ENCODE results near the gene DLGAP4. TPM values are rescaled to one million over a fixed set of nuclear protein-coding genes. Genes with fewer than 3 reads are reported as not detected.

DLGAP4 gene
- total and polyA plus RNA-seq, 2 of the 13 experiments (the other 11 are each of a cell fraction or from before 2014, with no cell fraction given), result 15.2 to 26.7 TPM

DNA sequence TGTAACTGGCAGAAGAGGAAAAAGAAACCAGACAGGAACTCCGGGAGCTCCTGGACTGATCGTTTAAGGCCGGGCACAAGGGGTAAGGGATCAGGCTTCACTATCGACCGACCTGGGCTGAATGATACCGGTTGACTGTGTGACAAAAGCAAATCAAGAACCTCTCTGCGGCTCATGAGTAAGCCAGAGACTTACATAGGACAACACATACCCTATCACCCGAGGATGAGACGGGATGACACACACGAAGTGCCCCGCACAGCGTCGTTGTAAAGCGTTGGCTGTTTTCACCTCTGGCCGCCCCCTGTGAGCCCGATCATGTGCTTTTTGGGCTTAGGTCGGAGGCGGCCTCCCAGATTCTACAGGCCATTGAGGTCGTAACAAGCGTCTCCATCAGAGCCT is 266.6 kb downstream of the DLGAP4 start (continued):
- TF ChIP-seq ZBTB39 (CRISPR knock-in tag; IDR thresholded peaks at IDR 0.05), result peak; percentile 82; the same call in 1 of the 2 replicates
- TF ChIP-seq FOXC1 (CRISPR knock-in tag; IDR thresholded peaks at IDR 0.05; ENCODE audit: borderline replicate concordance), result peak; percentile 95; the same call in 1 of the 2 replicates
- no peak for TF ChIP-seq TCF12 (IDR thresholded peaks at IDR 0.05)
- no peak for TF ChIP-seq TCF12 (CRISPR knock-in tag; IDR thresholded peaks at IDR 0.05)
- no peak for TF ChIP-seq IKZF1 (IDR thresholded peaks at IDR 0.05)
- no peak for TF ChIP-seq ZNF850 (CRISPR knock-in tag; conservative IDR thresholded peaks at IDR 0.05)
- TF ChIP-seq CAMTA2 (CRISPR knock-in tag; IDR thresholded peaks at IDR 0.05; ENCODE audit: borderline replicate concordance), result no peak
- TF ChIP-seq, protein P1, sequence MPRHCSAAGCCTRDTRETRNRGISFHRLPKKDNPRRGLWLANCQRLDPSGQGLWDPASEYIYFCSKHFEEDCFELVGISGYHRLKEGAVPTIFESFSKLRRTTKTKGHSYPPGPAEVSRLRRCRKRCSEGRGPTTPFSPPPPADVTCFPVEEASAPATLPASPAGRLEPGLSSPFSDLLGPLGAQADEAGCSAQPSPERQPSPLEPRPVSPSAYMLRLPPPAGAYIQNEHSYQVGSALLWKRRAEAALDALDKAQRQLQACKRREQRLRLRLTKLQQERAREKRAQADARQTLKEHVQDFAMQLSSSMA (CRISPR knock-in tag; IDR thresholded peaks at IDR 0.05), result peak; percentile 84
- TF ChIP-seq NCOA5 (CRISPR knock-in tag; IDR thresholded peaks at IDR 0.05), result no peak
- TF ChIP-seq CHD2 (IDR thresholded peaks at IDR 0.05; ENCODE audit: low read depth, low read length), result no peak
- no peak for TF ChIP-seq NFIB (CRISPR knock-in tag; IDR thresholded peaks at IDR 0.05; ENCODE audit: borderline replicate concordance)
- no peak for TF ChIP-seq MIER2 (CRISPR knock-in tag; IDR thresholded peaks at IDR 0.05)
- TF ChIP-seq, protein P2, sequence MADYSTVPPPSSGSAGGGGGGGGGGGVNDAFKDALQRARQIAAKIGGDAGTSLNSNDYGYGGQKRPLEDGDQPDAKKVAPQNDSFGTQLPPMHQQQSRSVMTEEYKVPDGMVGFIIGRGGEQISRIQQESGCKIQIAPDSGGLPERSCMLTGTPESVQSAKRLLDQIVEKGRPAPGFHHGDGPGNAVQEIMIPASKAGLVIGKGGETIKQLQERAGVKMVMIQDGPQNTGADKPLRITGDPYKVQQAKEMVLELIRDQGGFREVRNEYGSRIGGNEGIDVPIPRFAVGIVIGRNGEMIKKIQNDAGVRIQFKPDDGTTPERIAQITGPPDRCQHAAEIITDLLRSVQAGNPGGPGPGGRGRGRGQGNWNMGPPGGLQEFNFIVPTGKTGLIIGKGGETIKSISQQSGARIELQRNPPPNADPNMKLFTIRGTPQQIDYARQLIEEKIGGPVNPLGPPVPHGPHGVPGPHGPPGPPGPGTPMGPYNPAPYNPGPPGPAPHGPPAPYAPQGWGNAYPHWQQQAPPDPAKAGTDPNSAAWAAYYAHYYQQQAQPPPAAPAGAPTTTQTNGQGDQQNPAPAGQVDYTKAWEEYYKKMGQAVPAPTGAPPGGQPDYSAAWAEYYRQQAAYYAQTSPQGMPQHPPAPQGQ (CRISPR knock-in tag; IDR thresholded peaks at IDR 0.05; ENCODE audit: borderline replicate concordance), result no peak; the same call in 1 of the 2 replicates
- no peak for TF ChIP-seq ZSCAN25 (CRISPR knock-in tag; IDR thresholded peaks at IDR 0.05)
- no peak for TF ChIP-seq PHF8 (CRISPR knock-in tag; IDR thresholded peaks at IDR 0.05)
- TF ChIP-seq EZH2 (conservative IDR thresholded peaks at IDR 0.05; ENCODE audit: low read depth, low read length), result no peak
- TF ChIP-seq CENPBD1 (CRISPR knock-in tag; IDR thresholded peaks at IDR 0.05; ENCODE audit: borderline replicate concordance, low read depth), result no peak
- peak; percentile 33 for TF ChIP-seq PITX1 (CRISPR knock-in tag; IDR thresholded peaks at IDR 0.05)
- TF ChIP-seq ZNF713 (CRISPR knock-in tag; IDR thresholded peaks at IDR 0.05), result no peak; the same call in 1 of the 2 replicates
- 0 out of 2 replicates have a peak, but pooled peaks have one; percentile 43 for TF ChIP-seq SNAI1 (CRISPR knock-in tag; IDR thresholded peaks at IDR 0.05; ENCODE audit: borderline replicate concordance)
- no peak for TF ChIP-seq ZNF572 (CRISPR knock-in tag; IDR thresholded peaks at IDR 0.05)
- no peak for TF ChIP-seq ZC3H4 (CRISPR knock-in tag; IDR thresholded peaks at IDR 0.05; ENCODE audit: borderline replicate concordance)
- TF ChIP-seq ZNF235 (CRISPR knock-in tag; IDR thresholded peaks at IDR 0.05; ENCODE audit: borderline replicate concordance), result no peak
- TF ChIP-seq RAD51 (IDR thresholded peaks at IDR 0.05; ENCODE audit: borderline replicate concordance), result no peak
- no peak for TF ChIP-seq MTA3 (CRISPR knock-in tag; IDR thresholded peaks at IDR 0.05)
- TF ChIP-seq POLR2A (IDR thresholded peaks at IDR 0.05; ENCODE audit: insufficient read depth in 1 of 2, low read depth in 2 of 2, low read length in 2 of 2), result peak in 1 of 2 experiments; percentile 10; a peak in 1 of 4 replicates
- TF ChIP-seq LCORL (IDR thresholded peaks at IDR 0.05), result no peak
- TF ChIP-seq LCORL (CRISPR knock-in tag; IDR thresholded peaks at IDR 0.05), result no peak
- no peak for TF ChIP-seq CBX5 (CRISPR knock-in tag; IDR thresholded peaks at IDR 0.05; ENCODE audit: borderline replicate concordance)

All from HepG2 (cell line).